SKM-1 (cell line): ENCODE measurements around the gene ABTB2.

Source experiments
- DNase-seq: peaks from one replicate; lab custom pipeline; 2025; ENCODE audit not compliant: unreplicated experiment; lab: John Stamatoyannopoulos, UW

ABTB2 gene

DNA sequence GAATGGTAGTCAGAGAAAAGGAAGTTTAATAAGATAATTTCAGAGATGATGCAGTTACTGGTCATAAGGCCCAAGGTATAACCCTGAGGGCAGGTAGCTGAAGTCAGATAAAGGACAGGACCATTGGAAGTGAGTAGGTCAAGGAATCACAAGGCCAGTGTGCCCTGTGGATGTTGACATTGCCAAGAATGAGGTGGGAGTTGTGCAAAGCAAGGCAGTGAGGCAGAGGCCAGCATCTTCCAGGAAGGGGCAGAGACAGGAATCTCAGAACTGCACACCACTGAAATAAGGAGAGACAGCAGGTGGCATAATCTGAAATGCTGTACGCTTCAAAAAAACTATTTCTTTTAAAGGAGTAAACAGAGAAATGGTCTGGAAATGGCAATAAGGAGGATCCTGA is 61.4 kb downstream of the ABTB2 start:
- DNase-seq: no peak

DNA sequence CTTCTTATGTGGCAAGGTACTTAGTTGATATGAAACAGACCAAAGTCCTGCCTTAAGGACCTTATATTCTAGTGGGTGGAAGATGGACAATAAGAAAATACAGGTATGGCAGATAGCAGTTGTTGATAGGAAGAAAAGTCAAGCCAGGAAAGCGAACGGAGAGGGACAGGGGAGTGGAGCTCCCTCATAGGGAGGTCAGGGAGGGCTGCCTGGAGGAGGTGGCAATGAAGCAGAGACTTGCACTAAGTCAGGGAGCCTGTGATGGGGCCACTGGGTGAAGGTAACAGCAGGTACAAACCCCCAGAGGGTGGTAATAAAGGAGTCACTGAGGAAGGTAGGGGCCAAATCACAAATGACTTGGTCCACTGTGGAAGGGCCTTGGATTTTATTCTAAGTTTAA is 65.3 kb downstream of the ABTB2 start:
- DNase-seq: no peak

DNA sequence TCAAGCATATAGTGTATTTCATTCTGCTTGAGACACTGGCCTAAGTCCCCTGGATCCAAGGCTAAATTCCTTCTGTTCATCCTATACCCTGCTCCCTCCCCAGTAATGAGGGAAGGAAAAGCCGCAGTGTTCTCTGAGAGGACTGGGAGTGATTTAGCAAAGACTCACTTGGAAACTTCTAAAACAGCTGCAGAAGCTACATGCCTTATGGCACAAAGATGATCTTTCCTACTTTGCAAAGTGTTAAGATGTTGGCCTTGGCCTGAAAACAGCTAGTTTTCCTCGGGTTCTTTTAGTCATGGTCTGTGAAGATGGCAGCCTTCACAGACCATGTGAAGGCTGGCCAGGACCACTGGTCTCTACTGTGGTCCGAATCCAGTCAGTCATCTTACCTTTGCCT is 65.7 kb downstream of the ABTB2 start:
- no peak for DNase-seq

DNA sequence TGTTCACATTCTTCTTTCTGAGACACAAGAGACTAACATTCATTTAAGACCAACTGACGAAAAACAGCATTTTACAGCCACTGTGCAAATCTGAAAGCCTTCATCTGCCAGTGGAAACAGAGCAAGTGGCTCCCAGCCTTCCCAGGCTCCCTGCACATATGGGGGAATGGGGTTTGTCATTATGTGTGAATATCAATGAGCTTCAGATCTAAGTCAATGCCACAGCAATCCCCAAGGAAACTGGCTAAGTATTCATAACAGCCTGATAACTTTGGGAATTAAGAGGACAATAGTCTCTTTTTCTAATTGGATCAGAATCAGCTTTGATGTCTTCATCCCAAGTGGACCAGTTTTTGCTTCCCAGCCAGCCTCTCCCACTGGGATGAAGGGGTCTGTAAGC is 66.9 kb downstream of the ABTB2 start:
- no peak for DNase-seq

DNA sequence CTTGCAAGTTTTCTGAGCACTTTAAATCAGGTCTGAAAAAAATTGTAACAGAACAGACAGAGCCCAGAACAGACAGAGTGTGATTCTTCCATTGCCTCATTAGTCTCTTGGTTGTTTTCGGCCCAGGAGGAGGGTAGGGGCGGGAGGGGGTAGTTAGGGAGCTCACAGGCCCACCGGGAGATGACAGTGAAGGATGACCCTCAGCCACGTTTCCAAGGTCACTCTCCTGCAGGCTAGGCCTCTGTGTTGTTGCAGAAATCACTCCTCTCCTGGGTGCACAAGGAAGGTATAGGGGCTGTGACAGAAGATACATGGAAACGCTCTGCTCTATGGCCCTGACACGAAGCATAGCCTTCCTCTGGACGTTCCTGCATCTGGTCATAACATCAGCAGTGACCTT is 69.3 kb downstream of the ABTB2 start:
- no peak for DNase-seq

DNA sequence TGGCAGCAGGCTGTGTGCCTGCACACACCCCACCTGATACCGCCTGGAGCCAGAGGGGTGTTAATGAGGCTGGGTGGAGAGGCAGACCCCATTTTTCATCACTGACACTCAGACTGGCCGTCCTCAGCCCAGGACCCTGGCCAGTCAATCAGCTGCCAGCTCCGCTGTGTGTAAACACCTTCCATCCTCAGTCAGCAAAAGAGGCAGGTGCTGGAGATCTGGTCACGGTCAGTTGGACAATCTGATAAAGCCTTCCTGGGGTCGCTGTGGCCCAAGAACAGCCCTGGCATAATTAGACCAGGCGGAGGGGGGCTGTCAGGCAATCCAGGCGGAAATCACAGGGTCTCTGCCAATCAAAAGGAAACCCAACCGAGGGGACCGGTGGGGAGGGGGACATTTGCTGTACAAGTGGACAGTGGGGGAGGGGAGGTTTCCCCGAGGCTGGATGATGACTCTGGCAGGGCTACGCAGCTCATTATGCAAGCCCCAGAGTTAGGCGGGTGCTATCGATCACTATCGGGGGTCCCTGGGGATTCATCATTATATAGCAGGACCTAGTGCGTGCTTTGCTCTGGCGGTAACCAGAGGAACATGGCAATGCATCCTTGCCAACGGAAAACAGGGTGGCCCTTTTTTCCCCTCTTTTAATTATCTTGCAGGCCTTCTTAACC is 72.9 kb downstream of the ABTB2 start:
- no peak for DNase-seq

DNA sequence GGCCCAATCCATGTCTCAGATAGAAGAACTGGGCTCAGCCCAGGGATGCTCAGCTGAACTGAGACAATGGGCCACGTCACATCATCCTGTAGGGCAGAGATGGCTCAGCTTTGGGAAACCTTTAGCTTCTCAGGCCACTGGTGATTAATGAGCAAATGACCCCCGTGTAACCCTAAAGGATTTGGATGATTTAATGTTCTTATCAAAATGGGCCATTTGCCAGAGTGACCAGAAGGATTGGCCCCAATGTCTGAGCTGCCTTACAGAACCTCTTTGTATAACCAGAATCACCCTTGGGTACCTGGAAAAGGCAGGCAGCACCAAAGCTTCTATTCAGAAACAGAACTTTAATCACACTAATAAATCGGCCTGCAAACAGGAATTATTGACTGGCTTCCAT is 73.7 kb downstream of the ABTB2 start:
- DNase-seq: no peak

DNA sequence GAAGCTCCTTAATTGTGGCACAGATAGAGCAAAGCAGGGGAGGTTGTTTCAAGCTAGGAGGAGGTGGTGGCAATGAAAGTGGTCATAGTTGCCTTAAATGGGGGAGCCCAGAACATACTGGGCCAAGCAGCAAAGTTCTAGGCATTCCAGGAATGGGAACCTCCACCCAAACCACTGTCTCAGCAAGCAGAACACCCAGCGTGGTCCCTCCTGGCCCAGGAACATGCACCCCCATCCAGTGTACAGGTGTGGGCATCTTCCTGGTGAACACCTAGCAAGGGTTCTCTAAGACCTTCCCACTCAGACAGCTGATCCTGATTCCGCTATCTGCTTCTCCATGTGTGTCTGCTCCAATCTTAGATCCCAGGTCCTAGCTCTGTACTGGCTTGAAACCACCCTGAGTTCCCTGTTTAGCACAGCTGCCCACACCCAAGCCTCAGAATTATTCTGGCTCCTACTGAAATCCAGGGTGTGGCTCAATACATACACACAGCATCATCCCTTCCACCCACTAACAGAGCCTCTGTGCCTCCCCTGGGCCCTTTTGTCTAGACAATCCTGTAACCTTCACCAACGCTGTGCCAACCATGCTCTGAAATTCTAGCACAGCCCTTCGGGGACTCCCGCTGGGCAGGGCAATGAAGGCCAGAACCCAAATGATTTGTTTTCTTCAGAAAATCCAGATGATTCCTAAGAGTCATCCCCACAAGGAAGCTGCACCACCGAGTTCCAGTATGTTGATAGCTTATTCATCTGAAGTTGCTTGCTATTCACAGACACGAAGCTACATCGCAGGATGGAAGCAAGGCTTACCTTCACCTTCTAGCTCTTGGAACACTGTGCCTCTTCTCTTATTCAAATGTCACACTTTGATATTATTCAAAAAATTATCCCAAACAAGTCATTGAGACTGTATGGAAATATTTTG is 76.6 kb downstream of the ABTB2 start:
- no peak for DNase-seq

DNA sequence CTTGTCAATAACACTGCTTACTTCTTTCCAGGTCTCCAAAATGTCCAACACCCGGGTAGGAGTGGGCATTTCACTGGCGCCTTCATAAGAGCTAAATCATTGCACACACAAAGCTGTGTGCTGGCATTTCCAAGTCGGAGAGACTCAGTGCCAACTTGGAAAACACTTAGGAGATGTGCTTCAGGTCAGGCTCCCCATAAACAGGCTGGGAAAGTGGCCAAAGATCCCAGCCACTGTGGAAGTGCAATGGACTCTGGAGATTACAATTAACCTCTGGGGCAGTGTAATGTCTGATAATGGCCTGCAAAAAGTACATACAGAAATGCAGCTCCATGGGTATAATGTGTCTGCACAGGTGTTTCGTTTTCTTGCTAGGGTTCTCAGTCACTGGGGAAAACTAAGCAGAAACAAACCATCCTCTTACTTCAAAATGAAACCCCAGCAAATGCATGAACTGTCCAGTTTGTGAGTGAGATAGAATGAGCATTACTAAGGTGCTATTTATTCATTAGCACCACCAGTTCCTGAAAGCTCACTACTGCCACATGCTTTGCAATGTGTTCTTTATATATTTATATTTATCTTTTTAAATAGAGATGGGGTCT is 79.0 kb downstream of the ABTB2 start:
- no peak for DNase-seq

DNA sequence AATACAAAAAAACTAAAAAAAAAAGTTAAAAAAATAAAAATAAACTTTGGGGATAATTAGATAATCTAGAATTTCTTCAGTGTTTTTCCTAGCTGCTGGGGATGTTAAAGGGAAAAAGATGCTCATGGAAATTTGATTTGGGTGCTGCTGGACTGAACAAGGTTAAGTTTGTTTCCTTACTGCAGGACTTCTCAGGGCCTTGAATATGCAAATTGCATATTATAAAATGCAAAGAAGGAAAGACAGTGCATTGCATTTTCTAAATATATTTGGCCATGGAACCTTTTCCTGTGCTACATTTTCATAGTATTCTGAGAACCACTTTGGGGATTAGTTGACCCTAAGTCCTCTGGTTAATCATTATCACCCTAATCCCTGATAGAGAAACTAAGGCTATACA is 79.6 kb downstream of the ABTB2 start:
- DNase-seq: no peak

DNA sequence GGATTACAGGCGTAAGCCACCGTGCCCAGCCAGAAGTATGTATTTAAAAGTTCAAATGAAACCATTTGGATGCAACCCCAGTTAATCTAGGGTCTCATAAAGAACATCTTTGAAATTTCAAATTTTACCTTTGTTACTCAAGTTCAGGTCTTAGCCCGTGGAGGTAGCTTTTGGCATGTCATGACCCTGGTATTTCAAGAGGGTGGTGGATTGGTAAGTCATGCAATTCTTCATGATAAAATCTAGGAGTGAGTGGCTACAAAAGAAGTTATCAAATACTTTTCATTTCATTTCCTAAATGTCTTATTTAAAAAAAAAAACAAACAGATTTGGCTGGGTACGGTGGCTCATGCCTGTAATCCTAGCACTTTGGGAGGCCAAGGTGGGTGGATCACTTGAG is 80.6 kb downstream of the ABTB2 start:
- DNase-seq: no peak

DNA sequence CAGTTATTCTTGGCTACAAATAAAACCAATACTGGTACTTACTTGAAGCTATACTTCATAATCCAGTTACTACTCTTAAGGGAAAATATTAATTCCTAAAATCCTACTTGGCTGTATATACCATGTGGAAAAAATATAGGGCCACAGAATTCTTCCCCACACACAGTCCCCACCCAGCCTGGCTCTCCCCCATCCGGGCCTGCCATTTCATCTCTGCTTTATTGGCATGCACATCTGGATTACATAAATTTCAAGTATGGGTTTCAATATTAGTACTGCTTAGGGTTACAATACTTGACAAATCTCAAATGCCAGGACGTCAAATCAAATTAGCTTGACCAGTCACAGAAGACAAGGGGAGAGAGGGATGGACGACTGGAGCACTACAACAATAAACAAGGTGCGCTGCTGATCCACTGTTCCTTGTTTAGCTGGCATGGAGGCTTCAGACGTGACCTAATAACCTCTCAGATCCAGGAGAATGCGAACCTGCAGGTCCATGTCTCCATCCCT is 81.4 kb downstream of the ABTB2 start:
- no peak for DNase-seq

DNA sequence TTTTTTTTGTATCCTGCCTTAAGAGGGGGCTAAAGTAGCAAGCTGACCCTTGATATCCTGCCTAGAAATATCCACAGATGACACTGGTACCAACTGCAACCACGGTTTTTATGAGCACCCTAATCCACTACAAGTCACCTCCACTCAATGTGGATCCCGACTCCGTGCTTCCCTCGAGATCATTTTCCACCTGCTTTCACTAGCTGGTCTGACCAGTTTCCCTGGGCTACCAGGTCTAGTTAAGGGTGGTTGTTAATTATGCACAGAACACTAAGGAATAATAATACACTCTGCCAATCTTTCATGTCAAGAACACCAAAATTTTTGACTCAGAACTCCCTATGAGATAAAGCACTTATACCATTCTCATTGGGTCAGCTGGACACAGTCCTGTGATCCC is 82.3 kb downstream of the ABTB2 start:
- no peak for DNase-seq

DNA sequence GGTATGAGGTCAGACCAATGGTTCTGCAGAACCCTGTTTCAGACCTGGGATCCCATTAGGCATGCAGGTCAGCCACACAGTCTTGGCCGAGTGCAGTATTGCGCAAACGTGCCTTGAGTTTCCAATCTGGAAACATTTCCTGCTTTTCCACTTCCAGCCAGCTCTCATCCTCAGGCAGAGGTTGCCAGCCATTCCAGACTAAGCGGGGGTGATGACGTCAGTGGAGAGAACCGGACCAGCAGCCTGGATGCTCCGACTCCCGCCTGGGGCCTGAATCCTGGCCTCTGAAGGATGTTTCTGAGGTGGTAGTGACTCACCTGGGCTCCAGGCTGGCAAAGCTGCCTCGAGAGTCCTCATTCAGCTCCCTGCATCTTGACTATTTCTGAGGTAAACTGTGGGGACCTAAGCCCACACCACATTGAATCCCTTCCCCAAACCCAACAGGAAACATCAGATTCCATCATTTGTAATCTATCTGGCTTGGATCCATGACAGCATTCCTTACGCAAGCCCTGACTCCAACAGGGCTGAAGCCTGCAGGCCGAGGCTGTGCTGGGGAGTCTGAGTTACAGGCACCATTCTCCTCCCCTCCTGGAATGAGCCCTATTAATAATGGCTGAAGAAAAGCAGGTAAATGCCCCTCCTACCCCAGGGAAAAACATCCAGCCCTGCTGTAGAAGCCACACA is 83.0 kb downstream of the ABTB2 start:
- no peak for DNase-seq

DNA sequence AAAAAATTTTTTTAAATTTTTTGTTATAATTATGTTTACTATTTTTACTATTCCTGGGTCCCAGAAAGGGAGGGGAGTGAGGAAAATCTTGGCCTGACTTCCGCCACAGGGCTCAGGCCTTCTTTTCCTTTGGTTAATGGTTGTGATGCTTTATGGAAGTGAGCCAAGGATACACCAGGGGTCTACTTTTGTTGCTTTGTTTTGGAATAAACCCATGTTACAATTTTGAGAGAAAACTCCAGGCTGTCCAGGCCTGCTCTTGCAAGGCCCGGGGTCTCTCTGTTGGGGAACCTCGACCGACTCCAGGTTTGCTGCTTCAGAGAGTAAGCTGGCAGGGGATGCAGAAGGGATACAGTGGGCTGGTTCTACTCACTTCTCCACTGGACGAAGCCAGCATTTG is 84.7 kb downstream of the ABTB2 start:
- no peak for DNase-seq

DNA sequence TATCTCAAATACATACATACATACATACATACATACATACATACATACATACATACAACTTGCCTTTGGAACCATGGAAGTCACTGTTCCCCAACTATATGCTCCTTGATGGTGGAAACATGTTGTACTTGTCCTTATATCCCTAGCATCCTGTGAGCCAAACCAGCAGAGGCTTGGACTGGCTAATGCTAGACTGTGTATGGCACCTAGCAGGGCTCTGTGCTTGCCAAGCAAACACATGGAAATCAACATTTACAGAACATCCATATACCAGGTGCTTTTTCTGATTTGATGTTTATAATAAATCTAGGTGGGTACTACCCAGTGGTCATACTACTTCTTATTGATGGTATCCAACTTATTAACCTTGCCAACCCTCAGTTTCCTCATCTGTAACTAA is 86.1 kb downstream of the ABTB2 start:
- DNase-seq: no peak

DNA sequence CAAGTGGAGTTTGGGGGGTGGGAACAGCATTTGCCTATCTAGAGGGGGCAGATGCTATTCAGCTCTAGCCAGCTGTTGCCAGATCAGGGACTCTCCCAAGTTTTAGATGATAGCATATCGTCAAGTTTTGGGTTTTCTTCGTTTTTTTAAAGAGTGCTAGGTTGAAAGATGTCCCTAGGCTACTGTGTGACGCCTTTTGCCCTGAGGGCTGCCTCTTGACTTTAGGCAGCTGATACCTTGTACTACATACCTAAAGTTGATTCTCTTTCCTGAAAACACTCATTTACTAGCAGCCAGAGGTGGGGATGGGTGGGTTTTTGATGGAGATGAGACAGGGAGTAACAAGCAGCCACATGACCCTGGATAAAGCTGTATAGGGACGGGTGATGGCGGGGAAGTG is 87.1 kb downstream of the ABTB2 start:
- DNase-seq: no peak

DNA sequence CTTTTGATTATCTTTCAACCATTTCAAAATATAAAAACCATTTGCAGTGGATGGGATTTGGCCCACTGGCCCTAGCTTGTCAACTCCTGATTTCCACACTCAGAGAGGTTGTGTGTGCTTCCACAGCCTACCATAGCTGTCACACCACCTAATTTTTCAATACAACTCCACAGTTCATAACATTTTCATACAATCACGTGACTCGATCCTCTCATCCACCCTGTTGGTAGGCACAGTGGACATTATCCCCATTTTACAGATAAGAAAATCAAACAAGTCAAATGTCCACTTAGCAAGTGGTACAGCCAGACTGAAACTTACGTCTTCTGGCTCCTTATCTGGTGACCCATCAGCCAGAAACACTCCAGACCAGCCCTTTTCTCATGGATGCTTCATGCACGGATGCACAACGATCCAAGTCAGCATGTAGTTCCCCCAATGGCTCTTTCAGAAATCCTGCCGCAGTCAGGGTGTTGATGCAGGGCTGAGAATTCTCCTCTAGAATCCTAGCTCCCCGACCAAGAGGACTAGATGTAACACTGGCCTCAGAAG is 88.0 kb downstream of the ABTB2 start:
- DNase-seq: no peak

DNA sequence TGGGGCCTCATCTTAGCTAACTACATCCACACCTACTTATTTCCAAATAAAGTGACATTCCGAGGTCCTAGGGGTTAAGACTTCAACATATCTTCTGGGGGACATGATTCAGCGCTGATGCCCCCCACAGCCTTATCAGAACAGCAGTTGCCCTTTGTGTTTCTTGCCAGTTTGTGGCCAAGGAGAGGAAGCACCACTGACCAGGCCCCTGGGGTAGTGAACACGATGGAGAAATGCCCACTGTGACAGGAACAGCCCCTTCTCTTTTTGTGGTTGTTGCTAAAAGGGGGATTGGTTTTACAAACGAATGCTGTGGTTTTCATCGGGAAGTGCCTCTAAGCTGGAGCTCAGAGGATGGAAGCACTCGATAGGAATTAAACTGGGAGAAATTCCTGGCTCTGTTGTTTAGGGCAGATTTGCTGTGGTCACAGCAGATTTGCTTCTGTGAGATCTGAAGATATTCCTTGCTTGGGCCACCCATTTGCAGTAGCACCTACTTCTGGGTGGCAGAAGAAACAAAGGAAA is 88.8 kb downstream of the ABTB2 start:
- no peak for DNase-seq

DNA sequence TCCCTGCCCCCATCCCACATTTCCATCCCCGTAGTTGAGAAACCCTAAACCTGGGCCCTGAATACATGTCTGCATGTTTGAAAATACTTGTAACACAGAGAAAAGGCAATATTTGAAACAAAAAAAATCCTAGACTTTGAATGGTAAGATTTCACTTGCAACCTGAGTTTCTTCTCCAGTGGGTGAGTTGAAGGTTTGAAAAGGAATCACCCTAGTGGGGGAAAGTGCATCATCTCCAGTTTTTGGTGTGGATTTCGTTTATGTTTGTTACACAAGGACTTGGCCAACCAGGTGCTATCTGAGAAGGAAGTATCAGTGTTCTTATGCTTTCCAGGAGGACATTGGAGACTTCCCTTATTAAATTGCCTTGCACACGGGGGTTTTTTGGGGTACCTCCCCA is 90.4 kb downstream of the ABTB2 start:
- no peak for DNase-seq

DNA sequence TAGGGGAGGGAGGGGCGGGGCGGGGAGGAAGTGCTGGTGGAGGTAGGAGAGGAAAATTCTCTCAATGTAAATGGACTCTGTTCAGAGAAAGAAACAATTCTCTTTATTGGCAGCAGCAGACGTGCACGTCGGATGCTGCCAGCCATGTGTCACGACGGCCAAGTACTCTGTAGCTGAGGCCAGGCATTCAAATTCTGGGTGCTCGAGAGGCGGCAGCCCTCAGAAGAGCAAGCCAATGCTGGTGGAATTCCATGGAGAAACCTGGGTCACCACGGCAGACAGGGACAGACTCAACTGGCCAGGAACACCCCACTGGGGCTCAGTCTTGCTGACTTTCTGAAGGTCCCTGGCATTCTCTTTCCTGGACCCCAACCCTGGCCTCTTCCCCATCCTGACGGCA is 90.8 kb downstream of the ABTB2 start:
- no peak for DNase-seq
